Measurements from ENCODE around the gene IQCF2. TPM values are rescaled to one million over a fixed set of nuclear protein-coding genes. Genes with fewer than 3 reads are reported as not detected.

The IQCF2 gene
- total and polyA plus RNA-seq, 2 donors (not counting 1 experiment from before 2014, with no cell fraction given), result not detected

- Histone ChIP-seq H3K36me3 (replicated peaks in 1 of 2; ENCODE audit: control extremely low read depth in 1 of 2, control insufficient read depth in 1 of 2, extremely low read depth in 1 of 2, insufficient read depth in 2 of 2, low read length in 1 of 2) (no peaks in the 10 kb centered on the region), H3K4me2 (replicated peaks; ENCODE audit: low read depth, low read length, poor library complexity, severe bottlenecking) (no peak overlapping the region), H3K27ac (ENCODE audit: low read length in 2 of 2) (no peak overlapping the region), H2AFZ (ENCODE audit: insufficient read depth, low read depth, low read length, poor library complexity, severe bottlenecking) (no peak overlapping the region), H3K4me1 (ENCODE audit: control insufficient read depth in 2 of 2, insufficient read depth in 2 of 2, low read length in 2 of 2) (no peaks in the 10 kb centered on the region), H3K9ac (ENCODE audit: low read length) (no peak overlapping the region), H3K79me2 (ENCODE audit: control insufficient read depth, insufficient read depth, low read length) (no peaks in the 10 kb centered on the region), H3K27me3 (replicated peaks in 1 of 4; ENCODE audit: control extremely low read depth in 1 of 4, control insufficient read depth in 3 of 4, insufficient read depth in 4 of 4, low read length in 3 of 4) (peaks cover 0 to 11% (median 4%) of the 10 kb centered on the region in 4 experiments), H3K9me3 (ENCODE audit: control extremely low read depth in 1 of 3, control insufficient read depth in 2 of 3, insufficient read depth in 1 of 3, low read length in 2 of 3) (peaks cover 0 to 1% (median 0%) of the 10 kb centered on the region in 3 donors), H3K4me3 (ENCODE audit: control extremely low read depth in 1 of 5, extremely low read depth in 1 of 5, insufficient read depth in 1 of 5, low read depth in 2 of 5, low read length in 4 of 5) (no peak overlapping the region), H4K20me1 (ENCODE audit: control insufficient read depth, insufficient read depth, low read length, poor library complexity, severe bottlenecking) (no peaks in the 10 kb centered on the region)
- no peak overlapping the region for H3K27ac Mint-ChIP-seq
- intact Hi-C loops (cut with micrococcal nuclease), result no loop called here
- WGBS (ENCODE audit: insufficient coverage), result 80% methylated on average over 3 of the region's 3 CpGs
- no peak for ATAC-seq (ENCODE audit: low read depth)
- H3K27me3 Mint-ChIP-seq, result peaks cover 50% of the 10 kb centered on the region
- no peaks in the 10 kb centered on the region for H3K4me1 Mint-ChIP-seq
- CTCF ChIA-PET, result no interaction called here
- DNase-seq, result no peak
- POLR2A ChIA-PET, result no interaction called here
- TF ChIP-seq EZH2 (IDR thresholded peaks at IDR 0.05; ENCODE audit: borderline replicate concordance, insufficient read depth, low read depth, low read length, poor library complexity, severe bottlenecking) (no peak), CTCF (IDR thresholded peaks at IDR 0.05) (no peak)
- H3K9me3 Mint-ChIP-seq (ENCODE audit: insufficient read depth), result no peaks in the 10 kb centered on the region
- H3K4me3 Mint-ChIP-seq, result no peak overlapping the region
Observed at GRCh38 chr3:51814034-51814433, 47.4 kb upstream of the IQCF2 start.

- Mint-ChIP-seq H3K9me3 (ENCODE audit: insufficient read depth) (no peaks in the 10 kb centered on the region), H3K27me3 (peaks cover 60% of the 10 kb centered on the region), H3K4me1 (no peaks in the 10 kb centered on the region), H3K4me3 (no peak overlapping the region), H3K27ac (no peak overlapping the region)
- H3K9ac ChIP-seq (ENCODE audit: low read length), result no peak overlapping the region
- H3K9me3 ChIP-seq (ENCODE audit: control extremely low read depth in 1 of 3, control insufficient read depth in 2 of 3, insufficient read depth in 1 of 3, low read length in 2 of 3), result peaks cover 0 to under 1% (median 0%) of the 10 kb centered on the region in 3 donors
- H2AFZ ChIP-seq (ENCODE audit: insufficient read depth, low read depth, low read length, poor library complexity, severe bottlenecking), result no peak overlapping the region
- H3K4me2 ChIP-seq (replicated peaks; ENCODE audit: low read depth, low read length, poor library complexity, severe bottlenecking), result no peak overlapping the region
- no peaks in the 10 kb centered on the region for H3K79me2 ChIP-seq (ENCODE audit: control insufficient read depth, insufficient read depth, low read length)
- no peak overlapping the region for H3K4me3 ChIP-seq (ENCODE audit: control extremely low read depth in 1 of 5, extremely low read depth in 1 of 5, insufficient read depth in 1 of 5, low read depth in 2 of 5, low read length in 4 of 5)
- CTCF ChIA-PET, result no interaction called here
- DNase-seq, result no peak
- no peaks in the 10 kb centered on the region for H3K36me3 ChIP-seq (replicated peaks in 1 of 2; ENCODE audit: control extremely low read depth in 1 of 2, control insufficient read depth in 1 of 2, extremely low read depth in 1 of 2, insufficient read depth in 2 of 2, low read length in 1 of 2)
- WGBS (ENCODE audit: insufficient coverage), result 77% methylated on average over 4 of the region's 4 CpGs
- no peak for TF ChIP-seq CTCF (IDR thresholded peaks at IDR 0.05)
- no peak for ATAC-seq (ENCODE audit: low read depth)
- POLR2A ChIA-PET, result no interaction called here
- no peaks in the 10 kb centered on the region for H4K20me1 ChIP-seq (ENCODE audit: control insufficient read depth, insufficient read depth, low read length, poor library complexity, severe bottlenecking)
- peaks cover 0 to 11% (median 4%) of the 10 kb centered on the region in 4 experiments for H3K27me3 ChIP-seq (replicated peaks in 1 of 4; ENCODE audit: control extremely low read depth in 1 of 4, control insufficient read depth in 3 of 4, insufficient read depth in 4 of 4, low read length in 3 of 4)
- intact Hi-C loops (cut with micrococcal nuclease), result no loop called here
- H3K4me1 ChIP-seq (ENCODE audit: control insufficient read depth in 2 of 2, insufficient read depth in 2 of 2, low read length in 2 of 2), result no peaks in the 10 kb centered on the region
- H3K27ac ChIP-seq (ENCODE audit: low read length in 2 of 2), result no peak overlapping the region
Observed at GRCh38 chr3:51815614-51816013, 45.8 kb upstream of the IQCF2 start.
